A549 treated with ZK216348 at 1 μM for 4 hours (cell line): ENCODE data around the gene TAF11L14. TPM values are rescaled to one million over a fixed set of nuclear protein-coding genes. Genes with fewer than 3 reads are reported as not detected.

Experiments used
- total RNA-seq: library from RNA; stranded (reverse); fragments of 200-300 nt; extraction: Qiagen RNA extraction; gene quantifications from 5 replicates; pipeline ENCODE4 v1.2.3, GENCODE V29; 2022; ENCODE audit warnings: low read depth

The TAF11L14 gene
- total RNA-seq, result not detected in 5 replicates

GRCh38 chr5:17634160-17634559, at the start of gene TAF11L14:
TSS of gene TAF11L14 (plus strand) at chr5:17634460.

DNA sequence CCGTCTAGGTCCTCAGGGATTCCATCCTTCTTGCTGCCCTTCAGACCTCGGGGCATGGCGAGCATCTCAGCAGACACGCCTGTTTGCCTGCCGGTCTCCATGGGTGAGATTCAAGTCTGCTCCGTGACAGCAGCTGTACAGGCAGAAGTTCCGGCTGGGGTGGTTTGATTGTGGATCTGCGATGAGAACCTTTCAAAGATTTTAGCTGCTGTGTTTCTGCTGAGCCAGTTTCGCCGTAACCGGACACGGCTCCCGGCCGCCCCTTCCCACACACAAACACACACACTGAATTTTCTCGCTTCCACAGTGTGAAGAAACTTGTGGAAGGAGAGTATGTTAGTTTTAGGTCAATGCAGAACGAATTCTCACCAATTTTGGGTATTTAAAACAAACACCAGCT, 48.6 kb upstream of the TAF11L14 start, which contains the start of gene TAF11L7:
Gene TAF11L7, minus strand, starts transcription at position 101 of the 400 bp plus-strand sequence.

DNA sequence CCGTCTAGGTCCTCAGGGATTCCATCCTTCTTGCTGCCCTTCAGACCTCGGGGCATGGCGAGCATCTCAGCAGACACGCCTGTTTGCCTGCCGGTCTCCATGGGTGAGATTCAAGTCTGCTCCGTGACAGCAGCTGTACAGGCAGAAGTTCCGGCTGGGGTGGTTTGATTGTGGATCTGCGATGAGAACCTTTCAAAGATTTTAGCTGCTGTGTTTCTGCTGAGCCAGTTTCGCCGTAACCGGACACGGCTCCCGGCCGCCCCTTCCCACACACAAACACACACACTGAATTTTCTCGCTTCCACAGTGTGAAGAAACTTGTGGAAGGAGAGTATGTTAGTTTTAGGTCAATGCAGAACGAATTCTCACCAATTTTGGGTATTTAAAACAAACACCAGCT, 43.4 kb upstream of the TAF11L14 start, which contains the start of gene TAF11L8:
Gene TAF11L8, minus strand, starts transcription at position 101 of the 400 bp plus-strand sequence.

DNA sequence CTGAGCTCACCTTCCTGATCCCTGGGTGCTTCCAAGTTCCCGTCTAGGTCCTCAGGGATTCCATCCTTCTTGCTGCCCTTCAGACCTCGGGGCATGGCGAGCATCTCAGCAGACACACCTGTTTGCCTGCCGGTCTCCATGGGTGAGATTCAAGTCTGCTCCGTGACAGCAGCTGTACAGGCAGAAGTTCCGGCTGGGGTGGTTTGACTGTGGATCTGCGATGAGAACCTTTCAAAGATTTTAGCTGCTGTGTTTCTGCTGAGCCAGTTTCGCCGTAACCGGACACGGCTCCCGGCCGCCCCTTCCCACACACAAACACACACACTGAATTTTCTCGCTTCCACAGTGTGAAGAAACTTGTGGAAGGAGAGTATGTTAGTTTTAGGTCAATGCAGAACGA, 40.0 kb upstream of the TAF11L14 start, which contains the start of gene TAF11L9:
Gene TAF11L9, minus strand, starts transcription at position 140 of the 400 bp plus-strand sequence.

DNA sequence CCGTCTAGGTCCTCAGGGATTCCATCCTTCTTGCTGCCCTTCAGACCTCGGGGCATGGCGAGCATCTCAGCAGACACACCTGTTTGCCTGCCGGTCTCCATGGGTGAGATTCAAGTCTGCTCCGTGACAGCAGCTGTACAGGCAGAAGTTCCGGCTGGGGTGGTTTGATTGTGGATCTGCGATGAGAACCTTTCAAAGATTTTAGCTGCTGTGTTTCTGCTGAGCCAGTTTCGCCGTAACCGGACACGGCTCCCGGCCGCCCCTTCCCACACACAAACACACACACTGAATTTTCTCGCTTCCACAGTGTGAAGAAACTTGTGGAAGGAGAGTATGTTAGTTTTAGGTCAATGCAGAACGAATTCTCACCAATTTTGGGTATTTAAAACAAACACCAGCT, 36.5 kb upstream of the TAF11L14 start, which contains the start of gene TAF11L10:
Gene TAF11L10, minus strand, starts transcription at position 101 of the 400 bp plus-strand sequence.

DNA sequence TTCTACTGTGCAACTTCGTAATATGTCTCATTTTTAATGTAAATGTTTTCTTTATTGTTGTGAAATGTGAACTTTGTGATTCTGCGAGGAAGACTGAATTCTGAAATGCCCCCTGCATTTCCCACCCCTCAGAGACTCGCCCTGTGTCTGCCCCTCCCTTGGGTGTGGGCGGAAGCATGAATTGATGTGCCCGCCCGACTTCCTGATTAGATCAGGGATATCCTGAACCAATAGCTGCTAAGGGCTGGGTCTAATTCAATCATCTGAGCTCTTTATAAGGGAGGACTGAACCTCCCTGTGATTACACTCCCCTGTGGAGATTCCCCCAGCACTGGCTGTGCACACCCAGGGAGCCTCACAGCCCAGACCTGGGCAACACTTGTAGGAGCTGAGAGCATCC, 30.4 kb upstream of the TAF11L14 start, which contains the start of gene TAF11L11:
Gene TAF11L11, plus strand, starts transcription at position 304 of the 400 bp plus-strand sequence.

DNA sequence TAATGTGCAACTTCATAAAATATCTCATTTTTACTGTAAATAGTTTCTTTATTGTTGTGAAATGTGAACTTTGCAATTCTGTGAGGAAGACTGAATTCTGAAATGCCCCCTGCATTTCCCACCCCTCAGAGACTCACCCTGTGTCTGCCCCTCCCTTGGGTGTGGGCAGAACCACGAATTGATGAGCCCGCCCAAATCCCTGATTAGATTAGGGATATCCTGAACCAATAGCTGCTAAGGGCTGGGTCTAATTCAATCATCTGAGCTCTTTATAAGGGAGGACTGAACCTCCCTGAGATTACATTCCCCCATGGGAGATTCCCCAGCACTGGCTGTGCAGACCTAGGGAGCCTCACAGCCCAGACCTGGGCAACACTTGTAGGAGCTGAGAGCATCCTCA, 24.2 kb upstream of the TAF11L14 start, which contains the start of gene TAF11L12:
Gene TAF11L12, plus strand, starts transcription at position 301 of the 400 bp plus-strand sequence.

DNA sequence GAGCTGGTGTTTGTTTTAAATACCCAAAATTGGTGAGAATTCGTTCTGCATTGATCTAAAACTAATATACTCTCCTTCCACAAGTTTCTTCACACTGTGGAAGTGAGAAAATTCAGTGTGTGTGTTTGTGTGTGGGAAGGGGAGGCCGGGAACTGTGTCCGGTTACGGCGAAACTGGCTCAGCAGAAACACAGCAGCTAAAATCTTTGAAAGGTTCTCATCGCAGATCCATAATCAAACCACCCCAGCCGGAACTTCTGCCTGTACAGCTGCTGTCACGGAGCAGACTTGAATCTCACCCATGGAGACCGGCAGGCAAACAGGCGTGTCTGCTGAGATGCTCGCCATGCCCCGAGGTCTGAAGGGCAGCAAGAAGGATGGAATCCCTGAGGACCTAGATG, 2.5 kb upstream of the TAF11L14 start, which contains the start of gene TAF11L13:
Gene TAF11L13, plus strand, starts transcription at position 301 of the 400 bp plus-strand sequence.

Other genes starting within 250 kb of the TAF11L14 start
- gene TAF11L2, start 136.2 kb upstream of the TAF11L14 start, total RNA-seq, result not detected in 5 replicates
- gene TAF11L3, start 116.1 kb upstream of the TAF11L14 start, total RNA-seq, result not detected in 5 replicates
- gene TAF11L4, start 112.7 kb upstream of the TAF11L14 start, total RNA-seq, result not detected in 5 replicates
- gene TAF11L5, start 109.2 kb upstream of the TAF11L14 start, total RNA-seq, result not detected in 5 replicates
- gene TAF11L6, start 105.8 kb upstream of the TAF11L14 start, total RNA-seq, result not detected in 5 replicates
- not detected in 5 replicates for gene TAF11L7, start 48.7 kb upstream of the TAF11L14 start, total RNA-seq
- gene TAF11L8, start 43.5 kb upstream of the TAF11L14 start, total RNA-seq, result not detected in 5 replicates
- gene TAF11L9, start 40.1 kb upstream of the TAF11L14 start, total RNA-seq, result not detected in 5 replicates
- not detected in 5 replicates for gene TAF11L10, start 36.6 kb upstream of the TAF11L14 start, total RNA-seq
- 0.18 to 0.24 TPM in 2 of 5 replicates, not detected in the others for gene TAF11L11, start 30.3 kb upstream of the TAF11L14 start, total RNA-seq
- gene TAF11L12, start 24.1 kb upstream of the TAF11L14 start, total RNA-seq, result 0.26 TPM in 1 of 5 replicates, not detected in the others
- not detected in 5 replicates for gene TAF11L13, start 2.4 kb upstream of the TAF11L14 start, total RNA-seq